ENCODE measurements around the gene SCAMP1.
"Not testable (repeated sequence)": the region's sequence is repeated elsewhere in the genome, so short reads cannot be mapped to it uniquely, and the experiment has no call there.

Gene SCAMP1

GRCh38 chr5:78433972-78434371, 73.6 kb downstream of the SCAMP1 start:
- TF ChIP-seq CTCF (IDR thresholded peaks at IDR 0.05; ENCODE audit: insufficient read depth, low read length, poor library complexity, severe bottlenecking) = no peak
- TF ChIP-seq EZH2phosphoT487 (conservative IDR thresholded peaks at IDR 0.05; ENCODE audit: low read length) = no peak
- Histone ChIP-seq H3K4me2 (ENCODE audit: low read depth, low read length, poor library complexity, severe bottlenecking) (no peak overlapping the region), H4K20me1 (ENCODE audit: low read depth, low read length) (no peaks in the 10 kb centered on the region), H3K79me2 (ENCODE audit: insufficient read depth, low read length) (no peaks in the 10 kb centered on the region), H3K9me2 (replicated peaks; ENCODE audit: insufficient read depth, low read length) (no peaks in the 10 kb centered on the region), H3K36me3 (ENCODE audit: low read length) (peaks cover 5% of the 10 kb centered on the region; the same call in 1 of the 2 replicates), H2AFZ (ENCODE audit: low read depth, low read length, severe bottlenecking) (no peak overlapping the region), H3K27me3 (ENCODE audit: low read length) (no peaks in the 10 kb centered on the region), H3F3A (ENCODE audit: insufficient read depth) (no peaks in the 10 kb centered on the region), H3K9ac (ENCODE audit: low read length) (no peak overlapping the region), H3K9me3 (ENCODE audit: insufficient read depth, low read length) (no peaks in the 10 kb centered on the region), H3K4me3 (ENCODE audit: insufficient read depth, low read length, poor library complexity, severe bottlenecking) (no peak overlapping the region), H3K27ac (ENCODE audit: low read depth, low read length) (no peak overlapping the region)

GRCh38 chr5:78447775-78448424, 87.5 kb downstream of the SCAMP1 start:
- Histone ChIP-seq H3K9me3 (ENCODE audit: insufficient read depth, low read length) (no peaks in the 10 kb centered on the region), H3K36me3 (ENCODE audit: low read length) (peaks cover 8% of the 10 kb centered on the region; the same call in 1 of the 2 replicates)

GRCh38 chr5:78449103-78449502, 88.7 kb downstream of the SCAMP1 start:
- 0 out of 2 replicates have a peak, but pooled peaks cover 3% of the 10 kb centered on the region for H3K79me2 ChIP-seq (ENCODE audit: insufficient read depth, low read length)
- peaks cover 8% of the 10 kb centered on the region; the same call in 1 of the 2 replicates for H3K36me3 ChIP-seq (ENCODE audit: low read length)
- H3K9me2 ChIP-seq (replicated peaks; ENCODE audit: insufficient read depth, low read length) = no peaks in the 10 kb centered on the region
- no peaks in the 10 kb centered on the region for H3K9me3 ChIP-seq (ENCODE audit: insufficient read depth, low read length)
- no peak overlapping the region for H3K9ac ChIP-seq (ENCODE audit: low read length)
- peaks cover 5% of the 10 kb centered on the region; the same call in 1 of the 2 replicates for H3F3A ChIP-seq (ENCODE audit: insufficient read depth)
- H3K27ac ChIP-seq (ENCODE audit: low read depth, low read length) = no peak overlapping the region
- TF ChIP-seq CTCF (IDR thresholded peaks at IDR 0.05; ENCODE audit: insufficient read depth, low read length, poor library complexity, severe bottlenecking) (no peak), EZH2phosphoT487 (conservative IDR thresholded peaks at IDR 0.05; ENCODE audit: low read length) (no peak)
- H3K4me3 ChIP-seq (ENCODE audit: insufficient read depth, low read length, poor library complexity, severe bottlenecking) = no peak overlapping the region
- H4K20me1 ChIP-seq (ENCODE audit: low read depth, low read length) = no peaks in the 10 kb centered on the region
- no peak overlapping the region for H3K4me2 ChIP-seq (ENCODE audit: low read depth, low read length, poor library complexity, severe bottlenecking)
- no peaks in the 10 kb centered on the region for H3K27me3 ChIP-seq (ENCODE audit: low read length)
- H2AFZ ChIP-seq (ENCODE audit: low read depth, low read length, severe bottlenecking) = no peak overlapping the region

More at GRCh38 chr5:78447775-78448424, 87.5 kb downstream of the SCAMP1 start:
- no peaks in the 10 kb centered on the region for H3K27me3 ChIP-seq (ENCODE audit: low read length)
- no peak overlapping the region for H3K4me2 ChIP-seq (ENCODE audit: low read depth, low read length, poor library complexity, severe bottlenecking)
- H3K9ac ChIP-seq (ENCODE audit: low read length) = no peak overlapping the region
- no peaks in the 10 kb centered on the region for H4K20me1 ChIP-seq (ENCODE audit: low read depth, low read length)
- no peaks in the 10 kb centered on the region for H3K9me2 ChIP-seq (replicated peaks; ENCODE audit: insufficient read depth, low read length)
- peaks cover 5% of the 10 kb centered on the region; the same call in 1 of the 2 replicates for H3F3A ChIP-seq (ENCODE audit: insufficient read depth)
- TF ChIP-seq EZH2phosphoT487 (conservative IDR thresholded peaks at IDR 0.05; ENCODE audit: low read length) (no peak), CTCF (IDR thresholded peaks at IDR 0.05; ENCODE audit: insufficient read depth, low read length, poor library complexity, severe bottlenecking) (no peak)
- H2AFZ ChIP-seq (ENCODE audit: low read depth, low read length, severe bottlenecking) = no peak overlapping the region
- H3K27ac ChIP-seq (ENCODE audit: low read depth, low read length) = no peak overlapping the region
- no peak overlapping the region for H3K4me3 ChIP-seq (ENCODE audit: insufficient read depth, low read length, poor library complexity, severe bottlenecking)
- 0 out of 2 replicates have a peak, but pooled peaks cover 3% of the 10 kb centered on the region for H3K79me2 ChIP-seq (ENCODE audit: insufficient read depth, low read length)

- not testable (repeated sequence) for H3K4me3 ChIP-seq (ENCODE audit: insufficient read depth, low read length, poor library complexity, severe bottlenecking); H3F3A ChIP-seq (ENCODE audit: insufficient read depth); H4K20me1 ChIP-seq (ENCODE audit: low read depth, low read length); H3K4me2 ChIP-seq (ENCODE audit: low read depth, low read length, poor library complexity, severe bottlenecking); H3K79me2 ChIP-seq (ENCODE audit: insufficient read depth, low read length); H3K9ac ChIP-seq (ENCODE audit: low read length); H3K36me3 ChIP-seq (ENCODE audit: low read length); H3K27me3 ChIP-seq (ENCODE audit: low read length); H2AFZ ChIP-seq (ENCODE audit: low read depth, low read length, severe bottlenecking); H3K9me2 ChIP-seq (replicated peaks; ENCODE audit: insufficient read depth, low read length); H3K27ac ChIP-seq (ENCODE audit: low read depth, low read length); H3K9me3 ChIP-seq (ENCODE audit: insufficient read depth, low read length)
Observed at GRCh38 chr5:78457507-78457906, 97.1 kb downstream of the SCAMP1 start.
